ENCODE results near the gene EPS8.

GRCh38 chr12:15625075-15625474, 164.1 kb downstream of the EPS8 start:
- no peak for TF ChIP-seq CTCF (conservative IDR thresholded peaks at IDR 0.05; ENCODE audit: low read length)
- no peak for TF ChIP-seq EZH2phosphoT487 (IDR thresholded peaks at IDR 0.05; ENCODE audit: borderline replicate concordance, low read depth, low read length)

Measured in OCI-LY7 (cell line).